ENCODE data around the gene DDX21. TPM values are rescaled to one million over a fixed set of nuclear protein-coding genes. Genes with fewer than 3 reads are reported as not detected.

Gene DDX21
- total and polyA plus RNA-seq, 9 of the 15 experiments (the other 6 are each of a cell fraction or from before 2014, with no cell fraction given) = 143 to 365 (median 281) TPM

GRCh38 chr10:68988530-68989316 lies 32.8 kb downstream of the DDX21 start, which contains the start of gene KIFBP (continued):
- TF ChIP-seq TOE1 (IDR thresholded peaks at IDR 0.05; ENCODE audit: borderline replicate concordance) (peak; percentile 63; the same call in 1 of the 2 replicates), TOE1 (CRISPR knock-in tag; IDR thresholded peaks at IDR 0.05; ENCODE audit: borderline replicate concordance, low read depth) (no peak), ZHX1 (conservative IDR thresholded peaks at IDR 0.05; ENCODE audit: low read length) (0 out of 2 replicates have a peak, but pooled peaks have one; percentile 55), MBD1 (CRISPR knock-in tag; IDR thresholded peaks at IDR 0.05) (no peak), EP400 (IDR thresholded peaks at IDR 0.05) (peak; percentile 91), ELK3 (CRISPR knock-in tag; IDR thresholded peaks at IDR 0.05) (no peak), RUNX1 (IDR thresholded peaks at IDR 0.05; ENCODE audit: low read depth) (no peak; the same call in none of the 2 replicates), NFXL1 (CRISPR knock-in tag; IDR thresholded peaks at IDR 0.05) (0 out of 2 replicates have a peak, but pooled peaks have one; percentile 20), NUFIP1 (IDR thresholded peaks at IDR 0.05; ENCODE audit: partially characterized antibody) (no peak), SNIP1 (IDR thresholded peaks at IDR 0.05; ENCODE audit: low read depth) (no peak), DEAF1 (CRISPR knock-in tag; IDR thresholded peaks at IDR 0.05) (peak; percentile 6; the same call in 1 of the 2 replicates), ARID4B (CRISPR knock-in tag; IDR thresholded peaks at IDR 0.05) (peak; percentile 62)

All from K562 (cell line).